Left ventricle myocardium superior (tissue), 1 donor: ENCODE data around the gene LIPH. TPM values are rescaled to one million over a fixed set of nuclear protein-coding genes. Genes with fewer than 3 reads are reported as not detected.

Experiments used
- ATAC-seq: fragments of 200-7000 bp; cut with Tn5 transposase; one replicate; pipeline ENCODE4 v1.9.1; 2020; ENCODE audit warnings: mild to moderate bottlenecking, moderate library complexity
- DNase-seq: peaks from one replicate; pipeline ENCODE4 v3.0.0-alpha.2; 2020
- intact Hi-C: fragments of 100-400 bp; cut with micrococcal nuclease; formaldehyde crosslinking; loops from one replicate; pipeline ENCODE4 v1.11.0; 2022
- total RNA-seq: library from RNA; stranded (reverse); fragmentation: NEBNext Ultra II Directional; extraction: Animal tissue kit (Norgen Biotek cat#: 25700); gene quantifications from one replicate; pipeline ENCODE4 v1.2.1, GENCODE V29; 2021
- donor health status: DM: no; HTN: yes; CAD: no; lungs with severe emphysema.

The LIPH gene
- total RNA-seq, 1 donor from 2014 or later, result 0.10 TPM

DNA sequence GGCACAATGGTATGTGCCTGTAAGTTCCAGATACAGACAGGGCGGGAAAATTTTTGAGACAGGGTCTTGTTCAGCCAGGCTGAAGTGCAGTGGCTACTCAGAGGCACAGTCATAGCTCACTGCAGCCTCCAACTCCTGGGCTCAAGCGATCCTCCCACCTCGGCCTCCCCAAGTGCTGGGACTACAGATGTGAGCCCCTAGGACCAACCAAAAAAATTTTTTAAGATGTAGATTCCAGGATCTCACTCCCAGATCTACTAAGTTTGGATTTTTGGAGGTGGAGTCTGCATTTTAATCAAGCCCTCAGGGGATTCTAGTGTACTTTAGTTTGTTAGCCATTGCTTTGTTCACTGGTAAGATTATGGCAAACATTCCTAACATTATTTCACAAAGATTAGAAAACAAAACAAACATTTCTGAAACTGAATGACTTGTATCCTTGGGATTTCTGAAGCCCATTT is 2.7 kb downstream of the LIPH start:
- ATAC-seq (peak; percentile 43), DNase-seq (no peak)
- intact Hi-C loops, result no loop called here

DNA sequence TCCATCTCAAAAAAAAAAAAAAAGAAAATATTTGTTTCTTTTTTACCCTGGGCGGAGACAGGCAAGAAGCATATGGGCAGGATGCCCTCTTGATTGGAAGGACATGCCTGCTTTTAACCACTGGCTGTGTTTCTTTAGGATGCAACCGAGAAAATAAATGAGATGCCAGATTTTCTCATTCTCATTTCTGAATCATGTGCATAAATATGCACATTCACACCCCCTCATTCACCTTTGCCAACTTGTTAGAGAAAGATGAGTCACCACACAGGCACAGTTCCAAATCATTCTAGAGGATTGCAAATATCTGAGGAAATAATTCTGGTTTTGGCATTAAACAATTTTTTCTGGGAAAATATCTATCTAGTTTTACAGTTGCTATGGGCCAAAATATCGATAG is 3.3 kb downstream of the LIPH start:
- peak; percentile 55 for ATAC-seq
- intact Hi-C loops, result no loop called here
- DNase-seq, result no peak

DNA sequence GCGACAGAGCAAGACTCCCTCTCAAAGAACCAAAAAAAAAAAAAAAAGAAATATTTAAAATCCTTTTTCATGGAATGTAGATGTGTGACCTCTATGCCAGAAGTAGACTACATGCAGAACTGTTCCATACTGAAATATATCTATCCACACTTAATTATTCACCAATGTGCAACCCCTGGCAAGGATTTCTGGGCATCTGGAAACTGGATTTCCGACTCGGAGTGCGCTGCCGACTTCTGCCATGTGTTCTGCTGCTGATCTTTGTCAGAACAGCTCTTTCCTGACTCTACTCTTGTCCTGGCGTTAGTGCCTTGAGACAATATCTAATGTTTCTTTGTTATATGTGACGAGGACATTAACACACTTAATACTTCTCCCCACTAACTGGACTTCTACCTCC is 11.7 kb downstream of the LIPH start:
- DNase-seq, result no peak
- ATAC-seq, result no peak
- intact Hi-C loops, result no loop called here

DNA sequence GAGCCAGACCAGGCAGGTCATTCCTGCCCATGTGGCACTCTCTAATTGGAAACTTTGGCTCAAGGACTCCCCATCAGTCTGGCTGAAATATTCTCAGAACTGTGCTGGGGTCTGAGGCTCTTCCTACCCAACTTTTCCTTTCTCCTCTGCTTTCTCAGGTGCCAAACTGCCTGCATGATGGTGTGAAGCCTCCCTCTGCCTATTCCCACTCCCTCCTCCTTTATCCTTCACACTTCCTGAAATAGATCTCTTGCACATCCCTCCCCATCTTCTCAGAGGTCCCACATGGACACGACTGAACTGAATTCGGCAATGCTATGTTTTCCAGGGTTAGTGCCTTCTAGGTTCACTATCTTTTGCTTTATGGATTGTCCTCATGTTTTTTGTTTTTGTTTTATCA is 12.5 kb downstream of the LIPH start:
- intact Hi-C loops, result no loop called here
- ATAC-seq (no peak), DNase-seq (no peak)

DNA sequence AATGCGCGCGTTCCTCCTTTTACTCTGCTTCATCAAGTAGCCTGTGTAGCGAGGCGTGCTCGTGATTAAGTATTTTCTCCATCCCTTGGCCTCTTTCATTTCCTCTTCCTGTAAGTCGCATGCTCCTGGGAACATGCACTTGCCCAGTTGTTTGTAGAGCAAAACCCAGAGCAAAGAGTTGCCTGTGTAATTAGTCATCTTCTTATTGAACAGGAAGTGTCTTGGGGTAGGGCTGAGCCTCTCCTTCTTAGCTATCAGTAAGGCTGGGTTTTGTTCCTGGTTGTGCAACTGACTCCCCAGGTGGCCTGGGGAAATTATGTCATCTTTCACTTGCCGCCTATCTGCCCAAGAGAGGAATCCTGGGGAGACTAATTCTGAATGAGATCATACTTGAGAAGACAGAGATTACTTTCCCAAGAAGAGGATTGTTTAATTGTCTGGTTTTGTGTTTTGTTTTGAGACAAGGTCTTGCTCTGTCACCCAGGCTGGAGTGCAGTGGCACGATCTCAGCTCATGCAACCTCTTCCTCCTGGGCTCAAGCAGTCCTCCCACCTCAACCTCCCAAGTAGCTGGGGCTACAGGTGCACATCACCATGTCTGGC is 14.9 kb downstream of the LIPH start:
- no peak for DNase-seq
- ATAC-seq, result peak; percentile 98
- intact Hi-C loops, result no loop called here

DNA sequence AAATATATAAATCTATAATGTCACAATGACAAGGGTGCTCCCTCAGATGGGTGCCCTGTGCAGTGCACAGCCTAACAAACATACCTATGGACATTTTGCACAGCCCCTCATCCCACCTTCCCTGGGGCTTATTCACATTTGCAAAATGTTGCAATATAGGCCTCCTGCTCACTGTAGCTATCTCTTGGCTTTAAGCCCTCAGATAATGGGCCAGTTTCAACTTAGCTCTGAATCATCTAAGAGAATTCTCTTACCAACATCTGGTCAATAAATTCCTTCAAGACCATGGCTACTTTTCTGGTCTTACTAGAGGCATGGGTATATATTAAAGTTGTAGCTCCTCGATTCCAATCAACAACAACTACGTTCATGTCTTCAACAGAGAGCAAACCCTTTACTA is 17.9 kb downstream of the LIPH start:
- intact Hi-C loops, result no loop called here
- no peak for ATAC-seq
- no peak for DNase-seq

DNA sequence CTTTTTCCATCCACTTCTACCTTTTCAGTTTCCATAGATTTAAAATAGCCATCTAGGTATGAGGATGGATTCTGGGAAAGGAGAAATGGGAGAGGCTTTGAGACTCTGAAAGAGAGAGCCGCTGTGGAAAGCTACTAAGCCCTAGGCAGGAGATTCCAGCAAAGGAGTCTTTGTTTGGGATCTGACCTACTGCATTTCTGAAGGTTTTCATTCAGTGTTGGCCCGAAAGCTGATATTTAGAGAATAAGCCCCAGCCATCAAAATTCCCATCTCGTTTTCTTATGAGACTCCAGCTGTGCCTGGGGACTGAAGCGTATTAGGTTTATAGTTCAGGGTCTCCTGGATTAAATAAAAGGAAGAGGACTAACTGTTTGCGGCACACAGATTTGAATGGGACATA is 19.5 kb downstream of the LIPH start:
- intact Hi-C loops, result no loop called here
- no peak for DNase-seq
- no peak for ATAC-seq

DNA sequence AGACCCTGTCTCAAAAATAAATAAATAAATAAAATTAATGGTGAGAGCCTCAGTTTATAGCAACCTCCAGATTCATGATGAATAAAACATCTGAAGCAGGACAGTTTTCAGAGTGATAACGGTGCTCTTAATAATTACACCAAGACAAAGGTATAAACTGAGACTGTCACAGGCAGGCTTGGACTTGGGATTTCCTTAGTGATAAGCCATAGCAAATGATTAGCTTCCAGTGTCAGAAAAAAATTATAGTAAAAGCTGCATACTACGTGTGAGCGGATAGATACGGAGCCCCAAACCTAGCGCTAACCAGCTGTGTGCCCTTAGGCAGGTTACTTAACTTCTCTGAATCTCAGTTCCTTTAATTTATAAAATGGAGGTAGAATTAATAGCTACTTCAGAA is 21.5 kb downstream of the LIPH start:
- intact Hi-C loops, result no loop called here
- no peak for DNase-seq
- ATAC-seq, result no peak

DNA sequence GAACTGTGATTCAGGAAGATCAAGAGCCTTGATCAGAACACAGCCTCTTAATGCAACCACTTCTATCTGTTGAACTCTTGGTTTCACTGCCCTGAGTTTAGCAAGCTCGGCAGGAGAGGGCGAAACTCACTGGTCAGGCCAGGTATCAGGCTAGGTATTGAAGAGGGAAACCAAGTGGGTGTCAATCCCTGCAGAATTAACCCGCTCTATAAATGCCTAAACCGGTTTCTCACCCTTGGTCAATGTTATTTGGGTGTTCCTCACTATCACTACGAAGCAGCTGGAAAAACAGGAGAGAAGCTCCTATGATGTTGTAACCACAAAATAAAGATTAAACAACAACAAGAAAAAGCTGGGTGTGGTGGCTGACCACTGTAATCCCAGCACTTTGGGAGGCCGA is 23.9 kb downstream of the LIPH start:
- intact Hi-C loops, result no loop called here
- no peak for DNase-seq
- ATAC-seq, result no peak

DNA sequence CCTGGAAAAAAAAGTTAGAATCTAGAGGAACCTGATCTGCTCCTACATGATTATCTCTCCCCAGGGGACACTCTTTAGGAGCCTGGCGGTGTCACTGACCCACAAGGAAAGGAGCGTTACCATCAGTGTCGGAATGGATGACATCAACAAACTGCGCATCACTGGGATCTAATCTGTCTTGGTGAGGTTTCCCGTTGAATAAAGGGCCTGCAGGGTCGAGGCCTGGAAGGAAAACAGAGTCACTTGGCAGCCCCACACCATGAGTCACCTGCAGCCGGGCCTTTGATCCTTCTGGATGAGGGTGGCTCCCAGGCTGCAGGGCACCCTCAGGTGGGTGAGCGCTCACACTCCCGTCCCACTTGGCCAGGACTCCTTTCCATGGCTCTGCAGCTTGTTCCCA is 25.0 kb downstream of the LIPH start:
- no peak for ATAC-seq
- intact Hi-C loops, result no loop called here
- DNase-seq, result no peak

DNA sequence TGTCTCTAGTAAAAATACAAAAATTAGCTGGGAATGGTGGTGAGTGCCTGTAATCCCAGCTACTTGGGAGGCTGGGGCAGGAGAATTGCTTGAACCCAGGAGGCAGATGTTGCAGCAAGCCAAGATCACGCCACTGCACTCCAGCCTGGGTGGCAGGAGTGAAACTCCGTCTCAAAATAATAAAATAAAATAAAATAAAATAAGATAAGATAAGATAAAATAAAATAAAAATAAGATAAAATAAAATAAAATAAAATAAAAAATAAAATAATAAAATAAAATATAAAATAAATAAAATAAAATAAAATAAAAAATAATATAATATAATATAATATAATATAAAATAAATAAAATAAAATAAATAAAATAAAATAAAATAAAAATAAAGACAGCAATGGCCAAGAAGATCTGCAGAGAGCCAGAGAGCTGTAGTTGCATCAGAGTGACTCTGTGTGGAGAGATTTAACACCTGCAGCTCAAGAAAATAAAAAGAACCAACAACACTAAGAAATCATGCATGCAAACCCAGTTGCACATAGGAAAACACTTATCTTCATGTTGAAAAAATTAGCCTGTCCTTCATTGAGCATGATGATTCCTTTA is 25.9 kb downstream of the LIPH start:
- ATAC-seq, result no peak
- intact Hi-C loops, result no loop called here
- no peak for DNase-seq

DNA sequence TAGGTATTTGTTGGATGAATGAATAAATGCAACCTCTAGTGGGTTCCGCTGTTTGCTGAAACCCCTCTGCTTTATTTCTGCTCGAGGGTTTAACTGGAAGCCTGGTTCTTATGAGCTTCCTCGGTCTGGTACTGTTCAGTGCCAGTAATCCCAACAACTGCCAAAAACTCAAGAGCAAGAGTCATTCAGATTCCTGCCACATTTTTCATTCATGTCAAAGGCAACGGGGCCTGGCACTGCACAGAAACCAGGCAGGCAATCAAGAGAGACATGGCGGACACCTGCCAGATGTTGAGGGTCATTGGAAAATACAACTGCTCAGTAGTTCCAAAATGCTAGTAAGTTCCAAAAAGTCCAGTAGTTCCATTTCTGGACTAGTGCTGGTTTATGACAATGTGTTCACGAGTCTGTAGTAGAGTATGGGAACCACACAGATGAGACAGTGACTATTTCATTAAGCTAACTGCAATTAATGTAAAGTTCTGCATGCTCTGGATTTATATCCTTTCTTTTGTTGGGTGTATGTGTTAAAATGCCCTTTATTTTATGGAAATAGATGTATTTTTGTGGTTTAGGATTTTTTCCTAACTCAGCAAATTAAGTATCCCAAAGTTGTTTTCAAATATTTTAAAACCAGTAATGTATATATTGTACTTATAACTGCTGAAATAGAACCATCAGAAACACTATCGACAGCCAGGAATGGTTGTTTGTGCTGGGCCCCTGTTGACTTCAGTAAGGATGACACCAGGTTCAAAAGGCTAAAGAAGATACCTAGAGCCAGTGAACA is 30.8 kb downstream of the LIPH start:
- DNase-seq, result peak; percentile 61
- intact Hi-C loops, result no loop called here
- ATAC-seq, result peak; percentile 97

DNA sequence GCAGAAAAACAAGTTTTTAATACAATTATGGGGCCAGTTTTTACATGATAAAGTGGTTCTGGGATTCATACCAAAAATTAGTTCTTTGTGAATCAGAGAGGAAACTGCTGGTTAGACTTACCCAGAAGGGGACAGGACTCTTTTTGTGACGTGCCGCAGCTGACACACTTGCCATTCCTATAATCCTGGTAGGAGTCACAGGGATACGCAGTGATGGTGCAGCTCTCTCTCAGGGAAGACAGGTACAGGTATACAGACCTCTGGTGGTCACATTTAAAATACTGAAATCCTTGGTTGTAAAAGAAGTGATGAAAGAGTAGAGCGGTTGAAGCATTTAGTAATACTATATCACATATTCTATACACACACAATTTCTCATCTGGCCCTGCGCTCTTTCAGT is 33.4 kb downstream of the LIPH start:
- DNase-seq (no peak), ATAC-seq (no peak)
- intact Hi-C loops, result no loop called here

DNA sequence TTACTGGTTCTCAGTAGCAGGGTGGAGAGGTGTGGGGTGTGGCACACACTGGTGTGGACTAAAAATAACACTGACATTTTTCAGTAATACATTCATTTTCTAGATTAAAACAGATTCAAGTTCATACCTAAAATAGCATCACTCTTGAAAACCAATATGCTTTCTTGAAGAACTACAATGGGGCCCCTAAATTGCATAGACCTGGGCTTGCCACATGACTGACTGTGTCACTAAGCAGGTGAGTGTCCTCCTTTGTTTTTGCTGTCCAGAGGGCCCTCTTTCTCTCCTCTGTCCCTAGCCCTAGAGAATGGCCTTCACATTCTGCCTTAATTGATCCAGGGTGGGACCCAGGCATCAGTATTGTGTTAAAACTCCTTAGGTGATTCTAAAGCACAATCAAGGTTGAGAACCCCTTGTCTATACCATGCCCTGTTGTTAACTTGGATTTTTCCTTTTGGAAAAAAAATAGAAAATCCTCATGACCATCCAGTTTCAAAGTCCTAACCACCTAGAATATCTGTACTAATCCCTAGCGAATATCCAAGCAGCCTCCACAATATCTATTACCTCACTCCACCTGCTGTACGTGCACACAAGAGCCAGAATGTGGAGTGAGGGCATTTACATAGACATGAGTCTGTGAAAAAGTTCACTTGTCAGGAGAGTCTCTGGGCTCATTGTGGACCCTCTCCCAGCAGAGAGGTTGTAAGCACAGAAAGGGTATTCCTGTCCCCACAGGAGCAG is 34.8 kb downstream of the LIPH start:
- DNase-seq, result no peak
- ATAC-seq, result no peak
- intact Hi-C loops, result no loop called here

DNA sequence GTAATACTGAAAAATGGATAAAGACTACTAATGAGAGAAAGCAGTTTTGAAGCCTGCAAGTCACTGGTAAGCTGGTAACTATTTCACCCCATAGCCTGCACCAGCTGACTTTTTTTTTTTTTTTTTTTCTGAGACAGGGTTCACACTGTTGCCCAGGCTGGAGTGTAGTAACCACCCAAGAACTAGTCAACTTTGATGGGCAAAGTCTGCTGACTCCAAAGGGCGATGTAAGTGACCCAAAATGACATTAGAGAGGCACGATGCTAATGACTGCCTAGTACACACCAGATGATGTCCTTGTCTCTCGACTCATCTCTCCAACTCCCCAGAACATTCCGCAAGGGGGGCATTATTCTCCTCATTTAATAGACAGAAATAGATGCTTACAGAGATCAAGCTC is 40.7 kb downstream of the LIPH start:
- no peak for DNase-seq
- intact Hi-C loops, result no loop called here
- ATAC-seq, result no peak

DNA sequence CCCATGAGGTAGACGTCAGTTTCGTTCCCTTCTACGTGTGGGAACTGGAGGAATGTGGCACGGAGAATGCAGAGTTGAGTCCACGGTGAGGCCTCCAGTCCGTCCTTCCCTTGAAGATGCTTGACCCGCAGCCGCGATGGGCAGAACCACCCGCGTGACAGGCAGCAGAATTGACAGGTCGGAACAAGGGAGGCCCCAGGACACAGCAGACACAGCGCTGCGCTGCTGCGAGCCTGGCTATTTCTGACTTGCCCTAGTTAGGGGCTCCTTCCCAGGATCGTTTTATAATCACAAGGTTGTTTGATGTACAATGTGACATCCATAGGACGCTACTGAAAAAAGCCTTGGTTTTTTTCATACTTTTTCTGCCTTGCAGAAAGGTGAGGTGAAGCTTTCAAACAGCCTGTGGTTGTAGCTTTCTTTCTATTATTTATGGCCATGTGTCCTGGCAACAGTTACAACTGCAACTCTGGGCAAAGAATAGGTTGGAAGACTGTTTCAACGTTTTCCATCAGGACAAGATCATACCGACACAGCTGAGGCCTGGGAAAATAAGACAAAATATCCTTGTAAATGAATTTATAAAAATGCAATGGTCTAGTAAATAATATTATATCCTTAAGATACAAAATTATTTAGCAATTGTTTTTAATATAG is 43.9 kb downstream of the LIPH start:
- DNase-seq (peak; percentile 46), ATAC-seq (peak; percentile 76)
- intact Hi-C loops, result no loop called here

DNA sequence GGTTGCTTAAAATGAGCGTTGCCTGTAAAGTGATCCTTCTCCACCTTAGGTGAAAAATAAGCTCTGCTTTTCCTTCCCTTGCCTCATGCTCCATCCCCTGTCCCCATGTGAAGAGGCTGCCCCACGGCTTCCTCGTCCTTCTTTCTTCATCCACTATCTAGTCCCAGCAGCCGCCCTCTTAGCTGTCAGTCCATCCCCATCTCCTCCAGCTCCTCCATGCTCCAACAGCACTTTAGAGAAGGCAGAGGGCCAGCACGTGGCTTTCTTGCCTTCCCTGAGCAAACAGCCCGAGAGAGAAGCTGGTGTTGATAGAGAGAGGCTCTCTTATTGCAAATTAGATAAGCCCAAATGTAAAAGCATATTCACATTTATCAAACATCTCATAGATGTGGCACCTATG is 44.5 kb downstream of the LIPH start:
- ATAC-seq (no peak), DNase-seq (no peak)
- intact Hi-C loops, result no loop called here

DNA sequence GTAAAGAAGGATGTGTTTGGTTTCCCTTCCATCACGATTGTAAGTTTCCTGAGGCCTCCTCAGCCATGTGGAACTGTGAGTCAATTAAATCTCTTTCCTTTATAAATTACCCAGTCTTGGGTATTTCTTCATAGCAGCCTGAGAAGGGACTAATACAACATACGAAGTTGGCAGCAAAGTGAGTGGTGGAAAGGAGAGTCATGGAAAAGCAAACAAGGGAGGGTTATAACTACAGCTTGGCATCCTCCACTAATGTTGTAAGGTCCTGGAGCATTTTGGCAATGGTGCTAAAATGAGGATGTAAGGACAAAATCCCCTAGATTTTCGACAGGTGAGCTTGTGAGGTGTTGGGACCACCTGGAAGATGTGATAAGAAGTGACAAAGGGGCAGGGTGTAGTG is 47.8 kb downstream of the LIPH start:
- ATAC-seq, result no peak
- intact Hi-C loops, result no loop called here
- no peak for DNase-seq

DNA sequence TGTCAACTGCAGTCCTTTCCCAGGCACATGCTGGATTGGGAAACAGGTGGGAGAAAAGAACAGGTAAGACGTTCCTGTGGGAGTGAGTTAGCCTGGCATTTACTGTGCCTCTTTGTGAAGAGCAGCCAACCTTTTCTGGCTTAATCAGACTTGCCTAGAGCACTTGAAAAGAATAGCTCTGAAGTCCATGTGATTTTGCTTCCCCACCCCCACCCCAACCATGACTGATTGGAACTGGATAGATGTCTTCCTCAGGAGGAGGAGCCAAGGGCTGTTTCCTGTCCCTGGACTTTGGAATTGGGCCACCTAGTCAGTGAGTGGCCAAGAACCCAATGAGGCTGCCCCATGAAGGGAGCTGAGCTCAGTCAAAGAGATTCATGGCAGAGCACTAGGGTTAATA is 48.9 kb downstream of the LIPH start:
- intact Hi-C loops, result no loop called here
- ATAC-seq (no peak), DNase-seq (no peak)

DNA sequence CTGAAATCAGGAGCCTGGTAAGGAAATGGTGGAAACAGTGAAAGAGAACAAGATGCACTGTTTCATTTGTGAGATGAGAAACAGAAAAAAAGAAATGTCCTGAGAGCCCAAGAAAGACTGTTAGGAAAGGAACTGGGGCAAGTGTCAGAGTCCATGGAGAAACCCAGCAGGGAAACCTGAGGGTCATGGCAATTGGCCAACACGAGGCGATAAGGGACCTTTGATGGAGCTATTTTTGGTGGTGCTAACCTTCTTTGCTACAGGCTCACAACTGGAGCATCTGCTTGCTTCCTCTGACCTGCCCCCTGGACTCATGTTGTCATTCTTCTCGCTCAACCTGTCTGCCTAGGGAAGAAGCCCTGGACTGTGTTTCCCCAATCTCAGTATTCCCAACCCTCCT is 49.4 kb downstream of the LIPH start:
- intact Hi-C loops, result no loop called here
- ATAC-seq, result peak; percentile 38
- DNase-seq, result peak; percentile 53
